HEK293 (cell line): ENCODE results near the gene USP6.

Experiments
- CTCF ChIA-PET: fragments of 350-600 bp; formaldehyde crosslinking; extraction: SDS; loops from one replicate; lab custom pipeline; 2021; ENCODE audit warnings: antibody characterized with exemption; lab: Yijun Ruan, JAX
- POLR2A ChIA-PET: fragments of 300-600 bp; formaldehyde crosslinking; extraction: SDS; loops from one replicate; lab custom pipeline; 2020; ENCODE audit warnings: antibody characterized with exemption, inconsistent platforms; lab: Yijun Ruan, JAX
- H3K27ac ChIP-seq: fragments of 200-500 bp; sonication (Bioruptor generic); 2 replicates; pipeline ENCODE4 v1.5.1; 2014; ENCODE audit warnings: low read depth, low read length, control low read depth, inconsistent platforms; ENCODE audit errors: extremely low read depth
- H3K36me3 ChIP-seq, 2 experiments: fragments of 200-500 bp in 1 of 2; sonication (Bioruptor generic) in 1 of 2; 1 replicate in 1 of 2; 2 replicates in 1 of 2; pipeline ENCODE4 v1.5.1; 2014 to 2017; ENCODE audit warnings: inconsistent platforms in 2 of 2, low read length in 2 of 2; ENCODE audit not compliant: control insufficient read depth in 2 of 2, insufficient read depth in 1 of 2
- H3K4me1 ChIP-seq: fragments of 200-500 bp; sonication (Bioruptor generic); 2 replicates; pipeline ENCODE4 v1.5.1; 2014; ENCODE audit warnings: mild to moderate bottlenecking, low read length, inconsistent platforms; ENCODE audit not compliant: control insufficient read depth, insufficient read depth
- H3K4me3 ChIP-seq: 2 replicates; pipeline ENCODE4 v1.5.1; 2011; ENCODE audit warnings: low read depth, mild to moderate bottlenecking, control low read depth, low read length, moderate library complexity
- H3K9me3 ChIP-seq: fragments of 200-500 bp; sonication (Bioruptor generic); 2 replicates; pipeline ENCODE4 v1.5.1; 2014; ENCODE audit warnings: low read depth, low read length, inconsistent platforms; ENCODE audit not compliant: control insufficient read depth, insufficient read depth
- EGR2 ChIP-seq: fragments of 450-650 bp; formaldehyde crosslinking; IDR thresholded peaks from 2 replicates; pipeline ENCODE4 v1.5.1; 2016; ENCODE audit warnings: low read depth, missing biosample characterization, missing genetic modification characterization
- FEZF1 ChIP-seq: fragments of 450-650 bp; formaldehyde crosslinking; IDR thresholded peaks from 2 replicates; pipeline ENCODE4 v1.5.1; 2016; ENCODE audit warnings: missing biosample characterization, missing genetic modification characterization
- KLF7 ChIP-seq: fragments of 450-650 bp; formaldehyde crosslinking; IDR thresholded peaks from 2 replicates; pipeline ENCODE4 v1.5.1; 2016; ENCODE audit warnings: missing biosample characterization, missing genetic modification characterization, borderline replicate concordance
- RBAK ChIP-seq: fragments of 450-650 bp; formaldehyde crosslinking; IDR thresholded peaks from 2 replicates; pipeline ENCODE4 v1.5.1; 2016; ENCODE audit warnings: missing biosample characterization, missing genetic modification characterization
- TRIM28 ChIP-seq: IDR thresholded peaks from 2 replicates; pipeline ENCODE4 v1.6.1; 2011; ENCODE audit warnings: low read length, control low read depth, borderline replicate concordance
- ZBTB48 ChIP-seq: fragments of 450-650 bp; formaldehyde crosslinking; IDR thresholded peaks from 2 replicates; pipeline ENCODE4 v1.5.1; 2016; ENCODE audit warnings: missing biosample characterization, missing genetic modification characterization
- ZNF16 ChIP-seq: fragments of 450-650 bp; formaldehyde crosslinking; IDR thresholded peaks from 2 replicates; pipeline ENCODE4 v1.5.1; 2016; ENCODE audit warnings: low read depth, missing biosample characterization, missing genetic modification characterization
- ZNF19 ChIP-seq: fragments of 450-650 bp; formaldehyde crosslinking; IDR thresholded peaks from 2 replicates; pipeline ENCODE4; 2016; ENCODE audit warnings: missing biosample characterization, missing genetic modification characterization, low read depth
- ZNF2 ChIP-seq: fragments of 450-650 bp; formaldehyde crosslinking; IDR thresholded peaks from 2 replicates; pipeline ENCODE4 v1.5.1; 2016; ENCODE audit warnings: missing biosample characterization, missing genetic modification characterization
- ZNF37A ChIP-seq: fragments of 450-650 bp; IDR thresholded peaks from 2 replicates; pipeline ENCODE4 v1.5.1; 2018; ENCODE audit warnings: missing biosample characterization, missing genetic modification characterization
- ZNF391 ChIP-seq: fragments of 450-650 bp; formaldehyde crosslinking; IDR thresholded peaks from 2 replicates; pipeline ENCODE4 v1.5.1; 2016; ENCODE audit warnings: low read depth, missing biosample characterization, missing genetic modification characterization, borderline replicate concordance
- ZNF433 ChIP-seq: fragments of 450-650 bp; formaldehyde crosslinking; IDR thresholded peaks from 2 replicates; pipeline ENCODE4 v1.5.1; 2016; ENCODE audit warnings: missing biosample characterization, missing genetic modification characterization, low read depth
- ZNF473 ChIP-seq: fragments of 450-650 bp; formaldehyde crosslinking; IDR thresholded peaks from 2 replicates; pipeline ENCODE4 v1.5.1; 2017; ENCODE audit warnings: missing biosample characterization, missing genetic modification characterization
- ZNF510 ChIP-seq: fragments of 450-650 bp; formaldehyde crosslinking; IDR thresholded peaks from 2 replicates; pipeline ENCODE4 v1.5.1; 2018; ENCODE audit warnings: mild to moderate bottlenecking, missing genetic modification characterization, missing biosample characterization; ENCODE audit not compliant: insufficient replicate concordance
- ZNF544 ChIP-seq: fragments of 450-650 bp; formaldehyde crosslinking; IDR thresholded peaks from 2 replicates; pipeline ENCODE4 v1.5.0; 2017; ENCODE audit warnings: missing biosample characterization, missing genetic modification characterization
- ZNF560 ChIP-seq: fragments of 450-650 bp; formaldehyde crosslinking; IDR thresholded peaks from 2 replicates; pipeline ENCODE4 v1.5.1; 2017; ENCODE audit warnings: missing biosample characterization, missing genetic modification characterization, borderline replicate concordance
- ZNF561 ChIP-seq: fragments of 450-650 bp; IDR thresholded peaks from 2 replicates; pipeline ENCODE4 v1.5.1; 2018; ENCODE audit warnings: missing biosample characterization, missing genetic modification characterization, borderline replicate concordance
- ZNF654 ChIP-seq: fragments of 450-650 bp; formaldehyde crosslinking; IDR thresholded peaks from 2 replicates; pipeline ENCODE4 v1.5.1; 2016; ENCODE audit warnings: low read depth, missing biosample characterization, missing genetic modification characterization
- ZNF660 ChIP-seq: fragments of 450-650 bp; IDR thresholded peaks from 2 replicates; pipeline ENCODE4 v1.5.1; 2018; ENCODE audit warnings: missing biosample characterization, mild to moderate bottlenecking, missing genetic modification characterization
- ZNF677 ChIP-seq: fragments of 450-650 bp; IDR thresholded peaks from 2 replicates; pipeline ENCODE4 v1.5.0; 2018; ENCODE audit warnings: missing biosample characterization, mild to moderate bottlenecking, missing genetic modification characterization, moderate library complexity
- ZNF747 ChIP-seq: fragments of 450-650 bp; formaldehyde crosslinking; IDR thresholded peaks from 2 replicates; pipeline ENCODE4 v1.5.1; 2016; ENCODE audit warnings: missing biosample characterization, missing genetic modification characterization
- ZNF776 ChIP-seq: fragments of 450-650 bp; formaldehyde crosslinking; IDR thresholded peaks from 2 replicates; pipeline ENCODE4 v1.5.0; 2017; ENCODE audit warnings: missing biosample characterization, missing genetic modification characterization, borderline replicate concordance
- ZSCAN23 ChIP-seq: fragments of 450-650 bp; formaldehyde crosslinking; IDR thresholded peaks from 2 replicates; pipeline ENCODE4 v1.5.1; 2016; ENCODE audit warnings: missing biosample characterization, missing genetic modification characterization
- TF ChIP-seq, protein P1 (sequence below): fragments of 450-650 bp; formaldehyde crosslinking; IDR thresholded peaks from 2 replicates; pipeline ENCODE4 v1.5.1; 2016; ENCODE audit warnings: missing biosample characterization, missing genetic modification characterization, borderline replicate concordance
- TF ChIP-seq, protein P2 (sequence below): fragments of 450-650 bp; formaldehyde crosslinking; IDR thresholded peaks from 2 replicates; pipeline ENCODE4 v1.5.1; 2016; ENCODE audit warnings: missing biosample characterization, missing genetic modification characterization

The USP6 gene

DNA sequence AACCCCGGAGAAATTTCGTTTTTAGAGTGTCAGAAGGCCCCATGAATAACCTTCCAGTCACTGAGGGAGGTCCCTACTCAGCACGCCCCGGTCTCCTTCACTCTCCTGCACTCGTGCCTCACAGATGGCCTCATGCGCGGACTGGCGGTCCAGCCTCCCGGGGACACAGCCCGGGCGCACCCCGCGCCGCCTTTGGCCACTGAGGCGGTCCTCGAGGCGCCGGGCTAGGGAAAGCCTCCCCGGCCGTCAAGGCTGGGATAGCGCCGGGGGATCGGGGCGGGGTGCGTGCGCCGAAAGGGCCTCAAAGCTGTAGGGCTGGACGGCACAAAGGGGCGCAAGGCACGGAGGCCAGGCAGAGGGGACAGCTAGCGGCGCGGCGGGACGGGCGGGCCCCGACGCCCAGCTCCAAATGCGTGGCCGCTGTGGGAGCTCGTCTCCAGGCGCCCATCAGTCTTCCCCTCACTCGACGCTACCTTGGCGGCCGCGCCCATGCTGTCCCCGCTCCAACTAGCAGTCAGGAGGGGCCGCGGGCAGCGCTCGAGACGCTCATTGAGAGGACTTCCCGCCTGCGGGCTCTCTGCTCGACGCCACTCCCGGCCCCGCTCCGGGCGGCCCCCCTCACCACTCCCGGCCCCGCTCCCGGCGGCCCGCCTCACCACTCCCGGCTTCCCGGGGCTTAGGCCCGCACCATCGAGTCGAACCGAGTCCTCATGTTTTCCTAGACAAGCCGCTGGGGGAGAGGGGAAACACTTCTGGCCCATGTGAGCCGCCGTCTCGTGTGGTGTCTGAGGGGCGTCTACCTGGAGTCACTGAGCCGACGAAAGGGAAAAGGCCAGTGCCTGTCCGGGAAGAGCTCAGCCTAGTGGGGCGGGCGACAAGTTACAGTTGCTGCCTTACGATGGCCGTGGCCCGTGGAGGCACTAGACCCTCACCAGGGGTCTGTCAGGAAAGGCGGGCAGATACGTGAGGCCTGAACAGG is at the start of gene USP6:
TSS of gene USP6 (plus strand) at position 360 of the 979 bp plus-strand sequence. CDS start 14,336 bp downstream, outside the sequence.
- ChIA-PET POLR2A (no interaction called here), CTCF (no interaction called here)
- Histone ChIP-seq H3K9me3 (no peaks in the 10 kb centered on the region), H3K27ac (no peak within 1 kb of the TSS), H3K4me3 (no peak within 1 kb of the TSS), H3K36me3 (peaks cover 0 to 14% of the 10 kb centered on the region in 2 experiments; a peak in 2 of 3 replicates), H3K4me1 (no peaks in the 10 kb centered on the region)
- TF ChIP-seq ZNF2 (tag by site-specific recombination) = no peak

DNA sequence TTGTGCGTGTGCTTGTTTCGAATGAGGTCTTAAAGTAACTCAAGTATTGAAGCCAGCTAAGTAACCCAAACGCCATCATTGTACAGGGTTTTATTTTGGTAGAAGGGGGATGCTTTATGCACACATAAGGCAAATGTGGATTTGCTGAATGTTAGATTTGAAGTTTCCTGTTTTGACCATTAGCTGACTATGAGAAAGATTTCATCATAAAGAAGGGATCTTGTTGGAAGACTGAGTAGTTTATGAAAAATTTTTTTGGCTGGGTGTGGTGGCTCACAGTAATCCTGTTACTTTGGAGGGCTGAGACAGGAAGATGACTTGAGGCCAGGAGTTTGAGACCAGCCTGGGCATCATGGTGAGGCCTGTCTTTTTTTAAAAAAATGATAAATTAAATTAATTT is 47.6 kb upstream of the USP6 start:
- H3K4me3 ChIP-seq = no peak overlapping the region
- no peaks in the 10 kb centered on the region for H3K9me3 ChIP-seq
- TF ChIP-seq ZNF391 (tag by site-specific recombination) (no peak), TRIM28 (no peak), ZSCAN23 (tag by site-specific recombination) (no peak), ZNF37A (no peak), ZNF677 (no peak), FEZF1 (tag by site-specific recombination) (no peak), RBAK (tag by site-specific recombination) (no peak), ZNF561 (tag by site-specific recombination) (no peak), KLF7 (tag by site-specific recombination) (no peak), ZNF19 (tag by site-specific recombination) (no peak), EGR2 (tag by site-specific recombination) (no peak), ZNF776 (no peak), ZNF660 (tag by site-specific recombination) (no peak)
- TF ChIP-seq, protein P1, sequence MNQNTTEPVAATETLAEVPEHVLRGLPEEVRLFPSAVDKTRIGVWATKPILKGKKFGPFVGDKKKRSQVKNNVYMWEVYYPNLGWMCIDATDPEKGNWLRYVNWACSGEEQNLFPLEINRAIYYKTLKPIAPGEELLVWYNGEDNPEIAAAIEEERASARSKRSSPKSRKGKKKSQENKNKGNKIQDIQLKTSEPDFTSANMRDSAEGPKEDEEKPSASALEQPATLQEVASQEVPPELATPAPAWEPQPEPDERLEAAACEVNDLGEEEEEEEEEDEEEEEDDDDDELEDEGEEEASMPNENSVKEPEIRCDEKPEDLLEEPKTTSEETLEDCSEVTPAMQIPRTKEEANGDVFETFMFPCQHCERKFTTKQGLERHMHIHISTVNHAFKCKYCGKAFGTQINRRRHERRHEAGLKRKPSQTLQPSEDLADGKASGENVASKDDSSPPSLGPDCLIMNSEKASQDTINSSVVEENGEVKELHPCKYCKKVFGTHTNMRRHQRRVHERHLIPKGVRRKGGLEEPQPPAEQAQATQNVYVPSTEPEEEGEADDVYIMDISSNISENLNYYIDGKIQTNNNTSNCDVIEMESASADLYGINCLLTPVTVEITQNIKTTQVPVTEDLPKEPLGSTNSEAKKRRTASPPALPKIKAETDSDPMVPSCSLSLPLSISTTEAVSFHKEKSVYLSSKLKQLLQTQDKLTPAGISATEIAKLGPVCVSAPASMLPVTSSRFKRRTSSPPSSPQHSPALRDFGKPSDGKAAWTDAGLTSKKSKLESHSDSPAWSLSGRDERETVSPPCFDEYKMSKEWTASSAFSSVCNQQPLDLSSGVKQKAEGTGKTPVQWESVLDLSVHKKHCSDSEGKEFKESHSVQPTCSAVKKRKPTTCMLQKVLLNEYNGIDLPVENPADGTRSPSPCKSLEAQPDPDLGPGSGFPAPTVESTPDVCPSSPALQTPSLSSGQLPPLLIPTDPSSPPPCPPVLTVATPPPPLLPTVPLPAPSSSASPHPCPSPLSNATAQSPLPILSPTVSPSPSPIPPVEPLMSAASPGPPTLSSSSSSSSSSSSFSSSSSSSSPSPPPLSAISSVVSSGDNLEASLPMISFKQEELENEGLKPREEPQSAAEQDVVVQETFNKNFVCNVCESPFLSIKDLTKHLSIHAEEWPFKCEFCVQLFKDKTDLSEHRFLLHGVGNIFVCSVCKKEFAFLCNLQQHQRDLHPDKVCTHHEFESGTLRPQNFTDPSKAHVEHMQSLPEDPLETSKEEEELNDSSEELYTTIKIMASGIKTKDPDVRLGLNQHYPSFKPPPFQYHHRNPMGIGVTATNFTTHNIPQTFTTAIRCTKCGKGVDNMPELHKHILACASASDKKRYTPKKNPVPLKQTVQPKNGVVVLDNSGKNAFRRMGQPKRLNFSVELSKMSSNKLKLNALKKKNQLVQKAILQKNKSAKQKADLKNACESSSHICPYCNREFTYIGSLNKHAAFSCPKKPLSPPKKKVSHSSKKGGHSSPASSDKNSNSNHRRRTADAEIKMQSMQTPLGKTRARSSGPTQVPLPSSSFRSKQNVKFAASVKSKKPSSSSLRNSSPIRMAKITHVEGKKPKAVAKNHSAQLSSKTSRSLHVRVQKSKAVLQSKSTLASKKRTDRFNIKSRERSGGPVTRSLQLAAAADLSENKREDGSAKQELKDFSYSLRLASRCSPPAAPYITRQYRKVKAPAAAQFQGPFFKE = no peak
- ChIA-PET POLR2A (no interaction called here), CTCF (interaction anchor here (0.9 to 1.1 kb wide), 3 partner anchors 21 to 88 kb away, joined by 3 to 5 read pairs (median 3); no protein-coding TSS in a partner anchor)
- H3K36me3 ChIP-seq = no peaks in the 10 kb centered on the region
- no peaks in the 10 kb centered on the region for H3K4me1 ChIP-seq
- no peak overlapping the region for H3K27ac ChIP-seq

DNA sequence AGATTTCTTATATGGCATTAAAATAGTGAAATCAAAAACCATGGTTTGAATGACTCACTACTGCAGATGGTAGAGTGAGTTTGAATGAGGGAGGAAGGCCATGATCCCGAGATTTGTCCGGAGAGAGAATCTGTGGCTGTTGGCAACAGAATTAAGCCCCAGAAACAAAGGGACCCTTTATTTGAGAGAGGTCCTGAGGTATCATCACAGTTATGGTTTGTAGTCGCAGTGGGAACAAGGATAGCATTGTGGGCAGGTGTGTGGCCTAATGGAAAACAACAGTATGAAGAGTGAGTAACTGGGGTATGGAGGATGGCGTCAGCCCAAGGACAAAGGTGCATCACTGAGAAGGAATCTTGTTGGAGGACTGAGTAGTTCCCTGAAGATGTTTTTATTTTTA is 46.1 kb upstream of the USP6 start:
- H3K4me3 ChIP-seq = no peak overlapping the region
- POLR2A ChIA-PET = no interaction called here
- no peaks in the 10 kb centered on the region for H3K9me3 ChIP-seq
- CTCF ChIA-PET = interaction anchor here (0.6 kb wide), 1 partner anchor 102 kb away, joined by 3 read pairs; the partner anchor contains the start of gene SPAG7
- no peaks in the 10 kb centered on the region for H3K36me3 ChIP-seq
- no peaks in the 10 kb centered on the region for H3K4me1 ChIP-seq
- H3K27ac ChIP-seq = no peak overlapping the region
- TF ChIP-seq ZNF560 (tag by site-specific recombination) (no peak), ZNF433 (tag by site-specific recombination) (no peak), ZNF16 (tag by site-specific recombination) (no peak), FEZF1 (tag by site-specific recombination) (no peak), ZNF747 (tag by site-specific recombination) (no peak), RBAK (tag by site-specific recombination) (no peak), ZNF473 (tag by site-specific recombination) (no peak), ZBTB48 (tag by site-specific recombination) (no peak), ZNF654 (no peak), ZNF544 (no peak), ZNF510 (no peak)
- TF ChIP-seq, protein P2, sequence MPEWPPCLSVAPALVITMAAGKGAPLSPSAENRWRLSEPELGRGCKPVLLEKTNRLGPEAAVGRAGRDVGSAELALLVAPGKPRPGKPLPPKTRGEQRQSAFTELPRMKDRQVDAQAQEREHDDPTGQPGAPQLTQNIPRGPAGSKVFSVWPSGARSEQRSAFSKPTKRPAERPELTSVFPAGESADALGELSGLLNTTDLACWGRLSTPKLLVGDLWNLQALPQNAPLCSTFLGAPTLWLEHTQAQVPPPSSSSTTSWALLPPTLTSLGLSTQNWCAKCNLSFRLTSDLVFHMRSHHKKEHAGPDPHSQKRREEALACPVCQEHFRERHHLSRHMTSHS = no peak
